HEK293 (cell line): ENCODE data around the gene DST.

Experiments
- CTCF ChIA-PET: fragments of 350-600 bp; formaldehyde crosslinking; extraction: SDS; loops from one replicate; lab custom pipeline; 2021; ENCODE audit warnings: antibody characterized with exemption; lab: Yijun Ruan, JAX
- POLR2A ChIA-PET: fragments of 300-600 bp; formaldehyde crosslinking; extraction: SDS; loops from one replicate; lab custom pipeline; 2020; ENCODE audit warnings: antibody characterized with exemption, inconsistent platforms; lab: Yijun Ruan, JAX
- H3K27ac ChIP-seq: fragments of 200-500 bp; sonication (Bioruptor generic); 2 replicates; pipeline ENCODE4 v1.5.1; 2014; ENCODE audit warnings: low read depth, low read length, control low read depth, inconsistent platforms; ENCODE audit errors: extremely low read depth
- H3K36me3 ChIP-seq, 2 experiments: fragments of 200-500 bp in 1 of 2; sonication (Bioruptor generic) in 1 of 2; 1 replicate in 1 of 2; 2 replicates in 1 of 2; pipeline ENCODE4 v1.5.1; 2014 to 2017; ENCODE audit warnings: inconsistent platforms in 2 of 2, low read length in 2 of 2; ENCODE audit not compliant: control insufficient read depth in 2 of 2, insufficient read depth in 1 of 2
- H3K4me1 ChIP-seq: fragments of 200-500 bp; sonication (Bioruptor generic); 2 replicates; pipeline ENCODE4 v1.5.1; 2014; ENCODE audit warnings: mild to moderate bottlenecking, low read length, inconsistent platforms; ENCODE audit not compliant: control insufficient read depth, insufficient read depth
- H3K4me3 ChIP-seq: 2 replicates; pipeline ENCODE4 v1.5.1; 2011; ENCODE audit warnings: low read depth, mild to moderate bottlenecking, control low read depth, low read length, moderate library complexity
- H3K9me3 ChIP-seq: fragments of 200-500 bp; sonication (Bioruptor generic); 2 replicates; pipeline ENCODE4 v1.5.1; 2014; ENCODE audit warnings: low read depth, low read length, inconsistent platforms; ENCODE audit not compliant: control insufficient read depth, insufficient read depth
- GLIS1 ChIP-seq: fragments of 450-650 bp; formaldehyde crosslinking; IDR thresholded peaks from 2 replicates; pipeline ENCODE4 v1.5.1; 2016; ENCODE audit warnings: missing biosample characterization, missing genetic modification characterization
- GLIS2 ChIP-seq: fragments of 450-650 bp; formaldehyde crosslinking; IDR thresholded peaks from 2 replicates; pipeline ENCODE4 v1.5.1; 2016; ENCODE audit warnings: missing biosample characterization, missing genetic modification characterization
- HOXA7 ChIP-seq: sonication (generic); formaldehyde crosslinking; IDR thresholded peaks from 2 replicates; pipeline ENCODE4 v1.8.1; 2022; ENCODE audit warnings: missing genetic modification reagents, borderline replicate concordance
- IKZF3 ChIP-seq: fragments of 450-650 bp; IDR thresholded peaks from 2 replicates; pipeline ENCODE4 v1.5.0; 2018; ENCODE audit warnings: missing biosample characterization, mild to moderate bottlenecking, missing genetic modification characterization, moderate library complexity
- KLF1 ChIP-seq: fragments of 450-650 bp; formaldehyde crosslinking; IDR thresholded peaks from 2 replicates; pipeline ENCODE4 v1.5.1; 2016; ENCODE audit warnings: missing biosample characterization, missing genetic modification characterization
- KLF8 ChIP-seq: fragments of 450-650 bp; formaldehyde crosslinking; IDR thresholded peaks from 2 replicates; pipeline ENCODE4 v1.5.1; 2016; ENCODE audit warnings: missing biosample characterization, missing genetic modification characterization
- SP7 ChIP-seq: fragments of 450-650 bp; formaldehyde crosslinking; IDR thresholded peaks from 2 replicates; pipeline ENCODE4 v1.5.1; 2016; ENCODE audit warnings: missing biosample characterization, missing genetic modification characterization
- ZFP69B ChIP-seq: fragments of 450-650 bp; formaldehyde crosslinking; IDR thresholded peaks from 2 replicates; pipeline ENCODE4 v1.5.1; 2016; ENCODE audit warnings: missing biosample characterization, missing genetic modification characterization
- ZNF324 ChIP-seq: fragments of 450-650 bp; formaldehyde crosslinking; IDR thresholded peaks from 2 replicates; pipeline ENCODE4 v1.5.1; 2016; ENCODE audit warnings: missing biosample characterization, missing genetic modification characterization
- TF ChIP-seq, protein P1 (sequence below): fragments of 450-650 bp; formaldehyde crosslinking; IDR thresholded peaks from 2 replicates; pipeline ENCODE4 v1.5.1; 2016; ENCODE audit warnings: missing biosample characterization, missing genetic modification characterization
- TF ChIP-seq, protein P2 (sequence below): fragments of 450-650 bp; formaldehyde crosslinking; IDR thresholded peaks from 2 replicates; pipeline ENCODE4 v1.5.1; 2016; ENCODE audit warnings: missing biosample characterization, missing genetic modification characterization, borderline replicate concordance
- TF ChIP-seq, protein P3 (sequence below): fragments of 450-650 bp; formaldehyde crosslinking; IDR thresholded peaks from 2 replicates; pipeline ENCODE4 v1.5.1; 2016; ENCODE audit warnings: missing biosample characterization, missing genetic modification characterization
- TF ChIP-seq, protein P4 (sequence below): fragments of 450-650 bp; formaldehyde crosslinking; IDR thresholded peaks from 2 replicates; pipeline ENCODE4; 2016; ENCODE audit warnings: missing biosample characterization, missing genetic modification characterization
- TF ChIP-seq, protein P5 (sequence below): fragments of 450-650 bp; formaldehyde crosslinking; IDR thresholded peaks from 2 replicates; pipeline ENCODE4 v1.5.1; 2016; ENCODE audit warnings: missing biosample characterization, missing genetic modification characterization, low read depth

The DST gene

DNA sequence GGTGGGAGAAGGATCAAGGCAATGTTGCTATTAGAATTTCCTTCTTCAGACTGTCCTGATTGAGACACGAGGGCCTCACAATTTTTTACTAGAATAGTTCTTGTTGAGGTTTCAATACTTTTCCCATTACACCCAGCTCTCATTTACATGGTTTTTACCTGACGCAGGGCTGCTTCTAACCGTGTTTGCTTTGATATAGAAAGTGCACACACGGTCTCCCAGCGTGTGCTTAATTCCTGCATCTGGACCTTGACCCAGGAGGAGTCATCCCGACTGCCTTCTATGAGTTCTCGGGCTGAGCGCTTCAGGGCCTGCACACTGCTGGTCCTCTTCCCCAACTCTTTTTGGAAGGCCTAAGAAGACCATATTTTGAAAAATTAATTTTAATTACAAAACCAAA is 160.2 kb downstream of the DST start:
- no peak overlapping the region for H3K27ac ChIP-seq
- TF ChIP-seq, protein P1, sequence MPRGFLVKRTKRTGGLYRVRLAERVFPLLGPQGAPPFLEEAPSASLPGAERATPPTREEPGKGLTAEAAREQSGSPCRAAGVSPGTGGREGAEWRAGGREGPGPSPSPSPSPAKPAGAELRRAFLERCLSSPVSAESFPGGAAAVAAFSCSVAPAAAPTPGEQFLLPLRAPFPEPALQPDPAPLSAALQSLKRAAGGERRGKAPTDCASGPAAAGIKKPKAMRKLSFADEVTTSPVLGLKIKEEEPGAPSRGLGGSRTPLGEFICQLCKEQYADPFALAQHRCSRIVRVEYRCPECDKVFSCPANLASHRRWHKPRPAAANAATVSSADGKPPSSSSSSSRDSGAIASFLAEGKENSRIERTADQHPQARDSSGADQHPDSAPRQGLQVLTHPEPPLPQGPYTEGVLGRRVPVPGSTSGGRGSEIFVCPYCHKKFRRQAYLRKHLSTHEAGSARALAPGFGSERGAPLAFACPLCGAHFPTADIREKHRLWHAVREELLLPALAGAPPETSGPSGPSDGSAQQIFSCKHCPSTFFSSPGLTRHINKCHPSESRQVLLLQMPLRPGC (tag by site-specific recombination): no peak
- TF ChIP-seq, protein P2, sequence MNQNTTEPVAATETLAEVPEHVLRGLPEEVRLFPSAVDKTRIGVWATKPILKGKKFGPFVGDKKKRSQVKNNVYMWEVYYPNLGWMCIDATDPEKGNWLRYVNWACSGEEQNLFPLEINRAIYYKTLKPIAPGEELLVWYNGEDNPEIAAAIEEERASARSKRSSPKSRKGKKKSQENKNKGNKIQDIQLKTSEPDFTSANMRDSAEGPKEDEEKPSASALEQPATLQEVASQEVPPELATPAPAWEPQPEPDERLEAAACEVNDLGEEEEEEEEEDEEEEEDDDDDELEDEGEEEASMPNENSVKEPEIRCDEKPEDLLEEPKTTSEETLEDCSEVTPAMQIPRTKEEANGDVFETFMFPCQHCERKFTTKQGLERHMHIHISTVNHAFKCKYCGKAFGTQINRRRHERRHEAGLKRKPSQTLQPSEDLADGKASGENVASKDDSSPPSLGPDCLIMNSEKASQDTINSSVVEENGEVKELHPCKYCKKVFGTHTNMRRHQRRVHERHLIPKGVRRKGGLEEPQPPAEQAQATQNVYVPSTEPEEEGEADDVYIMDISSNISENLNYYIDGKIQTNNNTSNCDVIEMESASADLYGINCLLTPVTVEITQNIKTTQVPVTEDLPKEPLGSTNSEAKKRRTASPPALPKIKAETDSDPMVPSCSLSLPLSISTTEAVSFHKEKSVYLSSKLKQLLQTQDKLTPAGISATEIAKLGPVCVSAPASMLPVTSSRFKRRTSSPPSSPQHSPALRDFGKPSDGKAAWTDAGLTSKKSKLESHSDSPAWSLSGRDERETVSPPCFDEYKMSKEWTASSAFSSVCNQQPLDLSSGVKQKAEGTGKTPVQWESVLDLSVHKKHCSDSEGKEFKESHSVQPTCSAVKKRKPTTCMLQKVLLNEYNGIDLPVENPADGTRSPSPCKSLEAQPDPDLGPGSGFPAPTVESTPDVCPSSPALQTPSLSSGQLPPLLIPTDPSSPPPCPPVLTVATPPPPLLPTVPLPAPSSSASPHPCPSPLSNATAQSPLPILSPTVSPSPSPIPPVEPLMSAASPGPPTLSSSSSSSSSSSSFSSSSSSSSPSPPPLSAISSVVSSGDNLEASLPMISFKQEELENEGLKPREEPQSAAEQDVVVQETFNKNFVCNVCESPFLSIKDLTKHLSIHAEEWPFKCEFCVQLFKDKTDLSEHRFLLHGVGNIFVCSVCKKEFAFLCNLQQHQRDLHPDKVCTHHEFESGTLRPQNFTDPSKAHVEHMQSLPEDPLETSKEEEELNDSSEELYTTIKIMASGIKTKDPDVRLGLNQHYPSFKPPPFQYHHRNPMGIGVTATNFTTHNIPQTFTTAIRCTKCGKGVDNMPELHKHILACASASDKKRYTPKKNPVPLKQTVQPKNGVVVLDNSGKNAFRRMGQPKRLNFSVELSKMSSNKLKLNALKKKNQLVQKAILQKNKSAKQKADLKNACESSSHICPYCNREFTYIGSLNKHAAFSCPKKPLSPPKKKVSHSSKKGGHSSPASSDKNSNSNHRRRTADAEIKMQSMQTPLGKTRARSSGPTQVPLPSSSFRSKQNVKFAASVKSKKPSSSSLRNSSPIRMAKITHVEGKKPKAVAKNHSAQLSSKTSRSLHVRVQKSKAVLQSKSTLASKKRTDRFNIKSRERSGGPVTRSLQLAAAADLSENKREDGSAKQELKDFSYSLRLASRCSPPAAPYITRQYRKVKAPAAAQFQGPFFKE: no peak
- TF ChIP-seq SP7: no peak
- TF ChIP-seq, protein P3, sequence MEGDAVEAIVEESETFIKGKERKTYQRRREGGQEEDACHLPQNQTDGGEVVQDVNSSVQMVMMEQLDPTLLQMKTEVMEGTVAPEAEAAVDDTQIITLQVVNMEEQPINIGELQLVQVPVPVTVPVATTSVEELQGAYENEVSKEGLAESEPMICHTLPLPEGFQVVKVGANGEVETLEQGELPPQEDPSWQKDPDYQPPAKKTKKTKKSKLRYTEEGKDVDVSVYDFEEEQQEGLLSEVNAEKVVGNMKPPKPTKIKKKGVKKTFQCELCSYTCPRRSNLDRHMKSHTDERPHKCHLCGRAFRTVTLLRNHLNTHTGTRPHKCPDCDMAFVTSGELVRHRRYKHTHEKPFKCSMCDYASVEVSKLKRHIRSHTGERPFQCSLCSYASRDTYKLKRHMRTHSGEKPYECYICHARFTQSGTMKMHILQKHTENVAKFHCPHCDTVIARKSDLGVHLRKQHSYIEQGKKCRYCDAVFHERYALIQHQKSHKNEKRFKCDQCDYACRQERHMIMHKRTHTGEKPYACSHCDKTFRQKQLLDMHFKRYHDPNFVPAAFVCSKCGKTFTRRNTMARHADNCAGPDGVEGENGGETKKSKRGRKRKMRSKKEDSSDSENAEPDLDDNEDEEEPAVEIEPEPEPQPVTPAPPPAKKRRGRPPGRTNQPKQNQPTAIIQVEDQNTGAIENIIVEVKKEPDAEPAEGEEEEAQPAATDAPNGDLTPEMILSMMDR (tag by site-specific recombination): no peak
- TF ChIP-seq, protein P4, sequence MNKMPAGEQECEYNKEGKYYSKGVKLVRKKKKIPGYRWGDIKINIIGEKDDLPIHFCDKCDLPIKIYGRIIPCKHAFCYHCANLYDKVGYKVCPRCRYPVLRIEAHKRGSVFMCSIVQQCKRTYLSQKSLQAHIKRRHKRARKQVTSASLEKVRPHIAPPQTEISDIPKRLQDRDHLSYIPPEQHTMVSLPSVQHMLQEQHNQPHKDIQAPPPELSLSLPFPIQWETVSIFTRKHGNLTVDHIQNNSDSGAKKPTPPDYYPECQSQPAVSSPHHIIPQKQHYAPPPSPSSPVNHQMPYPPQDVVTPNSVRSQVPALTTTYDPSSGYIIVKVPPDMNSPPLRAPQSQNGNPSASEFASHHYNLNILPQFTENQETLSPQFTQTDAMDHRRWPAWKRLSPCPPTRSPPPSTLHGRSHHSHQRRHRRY (tag by site-specific recombination): no peak
- TF ChIP-seq KLF8 (tag by site-specific recombination): no peak
- no peak for TF ChIP-seq GLIS1 (tag by site-specific recombination)
- TF ChIP-seq, protein P5, sequence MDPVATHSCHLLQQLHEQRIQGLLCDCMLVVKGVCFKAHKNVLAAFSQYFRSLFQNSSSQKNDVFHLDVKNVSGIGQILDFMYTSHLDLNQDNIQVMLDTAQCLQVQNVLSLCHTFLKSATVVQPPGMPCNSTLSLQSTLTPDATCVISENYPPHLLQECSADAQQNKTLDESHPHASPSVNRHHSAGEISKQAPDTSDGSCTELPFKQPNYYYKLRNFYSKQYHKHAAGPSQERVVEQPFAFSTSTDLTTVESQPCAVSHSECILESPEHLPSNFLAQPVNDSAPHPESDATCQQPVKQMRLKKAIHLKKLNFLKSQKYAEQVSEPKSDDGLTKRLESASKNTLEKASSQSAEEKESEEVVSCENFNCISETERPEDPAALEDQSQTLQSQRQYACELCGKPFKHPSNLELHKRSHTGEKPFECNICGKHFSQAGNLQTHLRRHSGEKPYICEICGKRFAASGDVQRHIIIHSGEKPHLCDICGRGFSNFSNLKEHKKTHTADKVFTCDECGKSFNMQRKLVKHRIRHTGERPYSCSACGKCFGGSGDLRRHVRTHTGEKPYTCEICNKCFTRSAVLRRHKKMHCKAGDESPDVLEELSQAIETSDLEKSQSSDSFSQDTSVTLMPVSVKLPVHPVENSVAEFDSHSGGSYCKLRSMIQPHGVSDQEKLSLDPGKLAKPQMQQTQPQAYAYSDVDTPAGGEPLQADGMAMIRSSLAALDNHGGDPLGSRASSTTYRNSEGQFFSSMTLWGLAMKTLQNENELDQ (tag by site-specific recombination): no peak
- TF ChIP-seq IKZF3 (tag by site-specific recombination): no peak
- no peak for TF ChIP-seq ZNF324
- TF ChIP-seq HOXA7: no peak
- no peak for TF ChIP-seq GLIS2
- TF ChIP-seq ZFP69B (tag by site-specific recombination): no peak
- TF ChIP-seq KLF1 (tag by site-specific recombination): no peak
- no peak overlapping the region for H3K4me3 ChIP-seq
- peaks cover 44 to 59% of the 10 kb centered on the region in 2 experiments for H3K36me3 ChIP-seq
- CTCF ChIA-PET: interaction anchor here (0.6 kb wide), 1 partner anchor 60 kb away, joined by 3 read pairs; no protein-coding TSS in a partner anchor
- POLR2A ChIA-PET: no interaction called here
- no peaks in the 10 kb centered on the region for H3K9me3 ChIP-seq
- no peaks in the 10 kb centered on the region for H3K4me1 ChIP-seq
